NCI-H1694 treated with DMSO at 0.1 percent for 48 hours (cell line): ENCODE results near the gene CHM.

Experiments
- DNase-seq: peaks from one replicate; lab custom pipeline; 2025; lab: John Stamatoyannopoulos, UW

CHM gene

DNA sequence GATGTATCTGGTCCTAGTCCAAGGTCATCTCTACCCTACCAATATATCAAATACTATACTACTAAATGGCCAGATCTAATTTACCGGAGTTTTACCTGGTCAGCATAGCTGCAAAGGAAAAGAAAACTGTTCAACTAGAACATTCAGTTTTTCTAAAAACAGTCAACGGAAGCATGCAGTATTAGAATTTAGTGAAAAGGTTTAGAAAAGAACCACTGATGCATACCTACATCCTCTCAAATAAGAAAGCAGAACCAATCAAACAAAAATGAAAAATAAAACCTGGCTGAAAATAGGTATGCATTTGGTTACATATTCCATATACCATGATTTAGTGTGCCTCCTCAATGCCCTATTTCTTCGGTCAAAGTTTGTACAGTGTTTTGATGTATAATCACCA is 140.0 kb downstream of the CHM start:
- no peak for DNase-seq

DNA sequence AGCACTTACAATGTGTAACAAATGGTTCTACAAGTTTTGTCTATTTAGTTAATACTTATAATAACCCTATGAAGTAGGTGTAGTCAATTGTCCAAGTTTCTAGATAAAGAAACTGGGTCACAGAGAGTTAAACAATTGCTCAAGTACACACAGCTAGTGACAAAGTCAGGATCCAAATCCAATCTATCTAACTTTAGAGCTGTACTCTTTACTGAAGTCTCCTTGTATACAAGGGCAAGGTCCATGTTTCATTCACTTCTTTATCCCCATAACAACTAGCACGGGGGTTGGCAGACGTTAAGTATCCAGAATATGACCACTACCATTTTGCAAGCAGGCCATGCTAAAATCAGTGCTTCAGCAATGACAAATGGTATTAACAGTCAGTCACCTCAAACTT is 141.0 kb downstream of the CHM start:
- no peak for DNase-seq

DNA sequence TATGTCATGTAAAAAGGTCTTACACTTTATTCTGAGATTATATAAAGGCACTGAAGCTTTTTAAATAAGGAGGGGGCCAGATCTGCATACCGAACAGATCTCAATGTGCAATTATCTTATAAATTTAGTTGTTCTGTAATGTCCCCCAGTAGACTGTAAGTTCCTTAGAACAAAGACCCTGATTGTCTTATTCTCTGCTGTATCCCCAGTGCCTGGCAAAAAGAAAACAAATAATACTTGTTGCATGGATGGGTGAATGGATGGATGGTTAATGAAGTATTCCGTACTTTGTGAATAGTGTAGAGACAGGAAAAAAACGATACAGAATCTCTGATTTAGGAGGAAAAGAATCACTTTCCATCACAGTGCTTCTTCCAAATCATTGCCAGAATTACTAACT is 141.5 kb downstream of the CHM start:
- no peak for DNase-seq

DNA sequence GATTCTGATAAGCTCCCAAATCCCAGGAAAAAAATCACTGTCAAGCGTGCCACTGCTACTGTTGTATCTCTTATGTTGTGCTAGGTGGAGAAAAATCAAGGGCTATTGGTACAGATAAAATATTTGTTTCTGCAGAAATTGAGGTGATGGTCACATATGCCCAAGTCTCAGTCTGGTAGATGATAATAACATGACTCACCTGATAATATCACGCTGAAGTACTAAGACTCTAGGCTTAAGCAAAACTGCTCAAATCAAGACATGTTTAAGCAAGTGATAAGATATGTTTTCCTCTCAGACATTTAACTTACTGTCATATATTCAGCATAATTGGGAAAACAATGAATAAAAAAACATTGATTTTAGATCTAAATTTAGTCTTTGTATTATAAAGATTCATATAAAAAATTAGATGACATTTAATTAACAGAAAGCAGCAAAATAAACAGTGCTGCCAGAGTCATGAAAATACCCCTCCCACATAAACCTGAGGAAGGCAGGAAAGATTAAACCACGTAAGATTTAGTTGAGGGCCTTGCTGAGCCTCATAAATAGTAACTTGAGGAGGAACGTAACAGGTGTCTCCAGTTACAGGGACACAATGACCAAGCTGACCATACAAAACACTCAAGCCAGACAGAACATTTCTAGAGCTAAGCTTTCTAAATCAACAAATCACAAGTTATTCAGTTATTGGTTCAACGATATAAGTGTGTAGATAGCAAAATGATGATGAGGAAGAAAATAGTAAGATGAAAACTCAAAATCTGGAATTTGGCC is 143.5 kb downstream of the CHM start:
- DNase-seq, result no peak

DNA sequence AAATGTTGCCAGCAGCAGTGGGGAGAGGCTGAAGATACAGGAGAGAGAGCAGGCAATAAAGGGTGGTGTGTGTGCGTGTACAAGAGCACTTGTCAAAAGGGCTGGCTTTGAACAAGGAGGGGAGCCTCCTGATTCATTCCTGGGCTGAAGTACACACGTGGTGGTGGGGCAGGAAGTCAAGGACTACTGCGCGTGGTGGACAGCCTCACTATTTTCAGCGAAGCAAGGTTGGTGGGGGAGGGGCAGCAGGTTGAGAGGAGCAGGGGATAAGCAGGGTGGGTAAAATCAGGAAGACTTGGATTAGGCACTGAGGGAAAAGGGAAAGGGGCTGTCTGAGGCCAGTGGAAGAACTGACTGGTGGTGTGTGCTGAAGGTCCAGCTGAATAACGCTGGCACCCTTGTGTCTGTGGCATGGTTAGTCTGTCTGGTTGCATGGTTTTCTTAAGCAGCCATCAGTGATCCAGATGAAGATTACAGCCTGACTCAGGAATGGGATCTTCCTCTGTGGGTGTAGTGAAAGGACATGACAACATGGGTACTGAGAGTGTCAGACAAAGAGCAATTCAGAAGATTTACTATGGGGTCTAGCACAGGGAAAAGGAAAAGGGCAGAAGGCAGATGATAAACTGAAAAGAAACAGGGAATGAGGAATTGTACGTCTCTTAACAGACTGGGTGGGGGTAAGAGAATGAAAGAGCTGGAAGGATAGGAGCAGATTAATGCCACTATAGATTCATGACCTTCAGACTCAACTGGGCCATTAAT is 149.8 kb downstream of the CHM start:
- no peak for DNase-seq

DNA sequence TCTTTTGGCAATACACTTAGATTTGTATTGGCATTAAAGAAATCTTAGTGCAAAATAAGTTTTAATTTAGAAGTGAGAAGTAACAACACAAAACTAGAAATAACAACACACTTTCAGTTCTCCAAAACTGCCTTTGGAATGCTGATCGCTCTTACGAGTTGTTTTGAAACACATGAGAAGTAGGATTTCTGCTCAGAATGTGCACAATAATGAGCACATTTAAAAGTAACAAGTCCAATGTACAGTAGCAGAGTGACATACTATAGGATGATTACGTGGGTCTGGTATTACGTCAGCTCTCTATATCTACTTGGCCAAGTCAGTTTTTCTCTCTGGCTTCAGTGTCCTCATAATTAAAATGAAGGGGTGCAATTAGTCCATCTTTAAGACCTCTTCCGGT is 164.8 kb downstream of the CHM start:
- DNase-seq, result no peak

DNA sequence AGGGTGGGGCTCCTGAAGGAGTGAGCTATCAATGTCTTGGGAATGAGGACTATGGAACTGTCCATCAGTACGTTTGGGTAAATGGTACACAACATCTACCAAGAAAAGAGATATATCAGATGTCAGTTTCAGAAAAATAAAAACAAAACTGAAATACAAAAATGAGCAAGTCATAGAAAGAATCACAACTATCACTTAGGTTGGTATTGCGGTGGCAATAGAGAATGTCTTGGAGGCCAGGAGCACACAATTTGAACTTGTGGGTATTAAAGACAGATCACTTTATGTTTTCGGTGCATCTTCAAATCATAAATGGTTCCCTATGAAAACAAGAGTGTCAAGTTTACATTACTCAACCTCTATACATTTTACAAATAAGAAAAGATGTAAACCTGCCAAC is 176.8 kb downstream of the CHM start:
- DNase-seq, result no peak

DNA sequence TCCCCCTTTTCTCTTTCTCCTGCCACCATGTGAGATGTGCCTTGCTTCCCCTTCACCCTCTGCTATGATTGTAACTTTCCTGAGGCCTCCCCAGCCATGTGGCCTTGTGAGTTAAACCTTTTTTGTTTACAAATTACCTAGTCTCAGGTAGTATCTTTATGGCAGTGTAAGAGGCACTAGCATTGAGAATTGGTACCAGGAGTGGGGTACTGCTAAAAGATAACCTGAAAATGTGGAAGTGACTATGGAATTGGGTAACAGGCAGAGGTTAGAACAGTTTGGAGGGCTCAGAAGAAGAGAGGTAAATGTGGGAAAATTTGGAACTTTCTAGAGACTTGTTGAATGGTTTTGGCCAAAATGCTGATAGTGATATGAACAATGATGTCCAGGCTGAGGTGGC is 182.0 kb downstream of the CHM start:
- DNase-seq, result no peak

DNA sequence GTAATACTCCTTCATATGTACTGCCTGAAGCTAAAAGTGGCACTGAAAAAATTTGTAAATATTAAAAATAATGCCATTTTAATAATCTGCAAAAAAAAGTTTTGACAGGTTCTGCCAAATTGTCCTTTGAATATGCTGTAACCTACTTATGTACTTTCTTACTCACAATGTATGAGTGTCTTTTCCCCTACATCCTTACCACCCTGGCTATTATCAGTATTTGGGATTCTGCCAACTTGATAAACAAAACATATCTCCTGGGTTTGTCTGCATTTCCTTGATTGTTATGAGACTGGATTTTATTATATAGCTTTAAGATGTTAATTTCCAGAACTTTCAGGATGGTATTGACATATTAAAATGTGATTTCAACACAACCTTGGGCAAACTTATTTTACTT is 187.9 kb downstream of the CHM start:
- no peak for DNase-seq

DNA sequence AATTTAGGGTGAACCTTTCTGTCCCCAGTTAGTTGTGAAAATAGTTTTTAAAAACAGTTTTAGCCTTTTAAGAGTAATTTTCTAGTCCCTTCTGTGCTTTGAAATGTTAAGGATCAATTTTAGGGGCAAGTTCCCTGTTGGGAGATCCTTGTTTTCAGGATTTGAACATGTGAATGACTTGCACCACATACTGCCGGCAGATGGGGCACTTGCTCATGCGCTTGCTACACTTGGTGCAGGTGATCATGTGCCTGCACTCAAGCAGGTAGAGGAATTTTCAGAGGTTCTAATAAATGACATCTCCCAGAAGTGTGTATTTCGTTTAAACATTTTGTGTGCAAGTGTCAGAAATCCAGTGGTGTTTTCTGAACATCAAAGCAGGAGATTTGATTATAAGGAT is 195.9 kb downstream of the CHM start:
- DNase-seq, result no peak

DNA sequence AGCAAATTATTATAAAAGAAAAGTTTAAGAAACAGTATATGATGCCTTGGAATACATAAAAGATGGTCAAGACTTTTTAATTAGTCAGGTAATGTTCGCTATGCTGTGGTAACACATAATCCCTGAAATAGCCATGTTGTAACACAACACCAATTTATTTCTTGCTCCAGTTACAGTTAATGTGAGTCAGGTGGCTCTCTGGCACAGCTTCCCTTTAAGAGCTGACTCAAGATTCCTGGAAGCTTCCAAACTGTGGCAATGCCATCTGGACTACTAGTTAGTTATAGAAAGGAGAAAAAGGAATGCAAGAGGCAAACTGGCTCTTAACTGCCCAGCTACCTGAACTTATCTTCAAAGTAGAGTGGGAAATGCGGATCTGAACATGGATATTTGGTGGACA is 210.5 kb downstream of the CHM start:
- DNase-seq, result no peak

DNA sequence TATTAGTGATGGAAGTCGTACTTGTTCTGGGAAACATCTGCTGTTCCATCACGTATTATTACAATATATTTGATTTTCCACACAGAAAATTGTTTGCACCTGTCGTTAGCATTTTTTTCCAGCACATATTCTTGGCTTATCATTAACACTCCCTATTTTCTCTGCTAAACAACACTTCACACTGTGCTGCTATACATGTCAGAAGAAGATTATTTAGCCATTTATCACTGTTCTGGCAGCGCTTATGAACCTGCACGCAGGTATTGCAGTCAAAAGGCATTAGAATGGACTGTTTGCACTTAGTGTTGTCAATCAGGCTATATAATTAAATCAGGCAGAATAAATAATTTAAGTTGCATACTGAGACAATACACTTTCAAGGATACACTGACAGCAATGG is 218.6 kb downstream of the CHM start:
- DNase-seq, result no peak

DNA sequence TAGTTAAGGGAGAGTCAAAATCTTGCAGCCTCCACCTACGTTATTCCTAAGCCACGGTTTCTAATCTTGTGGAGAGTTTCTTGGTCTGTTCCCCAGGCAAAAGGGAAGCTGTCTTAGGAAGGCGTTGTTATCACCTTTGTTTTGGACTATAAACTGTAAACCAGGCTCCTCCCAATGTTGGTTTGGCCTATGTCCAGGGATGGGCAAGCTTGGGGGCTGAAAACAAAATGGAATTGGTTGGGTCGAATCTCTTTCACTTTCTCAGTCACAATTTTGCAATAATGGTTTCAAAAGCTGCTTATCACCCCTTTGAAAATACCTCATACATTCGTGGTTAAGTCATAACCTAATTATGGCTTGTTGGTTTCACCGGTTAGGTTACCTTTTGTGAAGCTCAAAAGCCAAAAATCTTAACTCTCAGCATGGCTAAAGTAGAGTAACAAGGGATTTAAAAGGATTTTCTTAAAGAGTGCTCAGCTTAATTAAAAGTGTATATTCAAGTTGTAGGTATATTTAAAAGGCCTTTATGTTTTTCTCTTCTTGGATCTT is 232.1 kb downstream of the CHM start:
- DNase-seq, result no peak
